AG08396 (cell line): ENCODE results near the gene NEURL1.
A peak's percentile ranks its signal among the peaks of the same experiment; 100 is the strongest.
"Not testable (repeated sequence)": the region's sequence is repeated elsewhere in the genome, so short reads cannot be mapped to it uniquely, and the experiment has no call there.

Experiments
- DNase-seq: peaks from one replicate; pipeline ENCODE4 v3.0.0; 2012; ENCODE audit warnings: low spot score, mixed read lengths

Gene NEURL1

GRCh38 chr10:103493916-103494877, 692 bp downstream of the NEURL1 start:
- peak; percentile 39 for DNase-seq

DNA sequence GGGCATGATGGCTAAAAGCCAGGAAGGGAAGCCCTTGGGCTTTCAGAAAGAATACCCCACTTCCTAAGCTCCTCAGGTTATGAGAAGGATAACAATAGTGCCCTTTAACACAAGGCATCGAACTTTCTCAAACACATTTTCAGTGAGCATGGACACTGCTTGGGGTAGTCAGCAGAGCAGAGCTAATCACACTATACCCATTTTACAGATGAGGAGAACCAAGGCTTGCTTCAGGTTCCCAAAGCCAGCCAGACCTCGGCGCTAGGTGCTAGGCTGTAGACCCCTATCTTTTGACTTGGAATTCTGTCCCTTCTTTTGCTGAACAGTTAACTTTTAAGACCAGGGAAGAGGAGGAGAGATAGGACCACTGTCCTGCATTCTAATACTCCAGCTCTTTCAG, 1.8 kb downstream of the NEURL1 start:
- no peak for DNase-seq

GRCh38 chr10:103497161-103497915, 3.8 kb downstream of the NEURL1 start:
- no peak for DNase-seq

DNA sequence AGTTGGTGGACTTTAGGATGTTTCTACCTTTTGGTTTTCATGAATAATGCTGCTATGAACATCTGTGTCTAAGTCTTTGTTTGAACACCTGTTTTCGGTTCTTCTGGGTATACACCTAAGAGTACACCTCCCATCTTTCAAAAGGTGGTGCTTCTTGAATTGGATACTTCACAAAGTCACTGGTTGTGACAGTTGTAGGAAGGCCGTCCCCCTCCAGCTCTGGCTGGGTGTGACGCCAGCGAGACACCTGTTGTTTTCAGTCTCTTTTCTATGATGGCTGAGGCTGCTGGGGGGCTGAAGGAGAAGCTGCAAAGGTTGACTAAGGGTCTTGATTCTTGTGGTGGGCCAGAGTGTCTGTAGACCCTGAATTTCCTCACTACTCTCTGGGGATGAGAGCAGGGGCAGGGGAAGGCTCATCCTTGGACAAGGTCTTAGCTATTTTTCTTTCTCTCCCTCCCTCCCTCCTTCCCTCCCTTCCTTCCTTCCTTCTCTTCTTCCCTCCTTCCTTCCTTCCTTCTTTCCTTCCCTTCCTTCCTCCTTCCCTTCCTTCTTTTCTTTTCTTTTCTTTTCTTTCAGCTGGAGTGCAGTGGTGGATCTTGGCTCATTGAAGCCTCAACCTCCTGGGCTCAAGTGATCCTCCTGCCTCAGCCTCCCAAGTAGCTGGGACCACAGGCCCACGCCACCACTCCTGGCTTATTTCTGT, 5.6 kb downstream of the NEURL1 start:
- DNase-seq = no peak

GRCh38 chr10:103499881-103500280, 6.4 kb downstream of the NEURL1 start:
- DNase-seq = no peak

DNA sequence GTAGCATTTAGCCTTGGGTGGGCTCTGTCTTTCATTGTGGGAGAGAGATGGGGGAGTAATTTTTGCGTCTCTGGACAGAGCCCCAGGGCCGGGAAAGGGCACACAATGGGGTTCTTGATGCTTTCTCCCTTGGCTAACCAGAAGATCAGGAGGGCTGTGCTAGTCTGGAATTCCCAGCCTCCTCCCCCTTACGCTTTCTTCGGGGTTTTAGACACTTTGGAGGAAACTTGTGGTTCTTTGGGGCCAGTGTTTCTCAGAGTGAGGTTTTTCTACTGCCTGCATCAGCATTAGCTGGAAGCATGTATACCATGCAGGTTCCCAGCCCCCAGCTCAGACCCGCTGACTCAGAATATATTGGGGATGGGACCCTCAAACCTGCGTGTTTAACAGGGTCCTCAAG, 7.0 kb downstream of the NEURL1 start:
- no peak for DNase-seq

- DNase-seq = no peak
Observed at GRCh38 chr10:103501186-103501585, 7.7 kb downstream of the NEURL1 start.

GRCh38 chr10:103502849-103503660, 9.6 kb downstream of the NEURL1 start:
- no peak for DNase-seq

DNA sequence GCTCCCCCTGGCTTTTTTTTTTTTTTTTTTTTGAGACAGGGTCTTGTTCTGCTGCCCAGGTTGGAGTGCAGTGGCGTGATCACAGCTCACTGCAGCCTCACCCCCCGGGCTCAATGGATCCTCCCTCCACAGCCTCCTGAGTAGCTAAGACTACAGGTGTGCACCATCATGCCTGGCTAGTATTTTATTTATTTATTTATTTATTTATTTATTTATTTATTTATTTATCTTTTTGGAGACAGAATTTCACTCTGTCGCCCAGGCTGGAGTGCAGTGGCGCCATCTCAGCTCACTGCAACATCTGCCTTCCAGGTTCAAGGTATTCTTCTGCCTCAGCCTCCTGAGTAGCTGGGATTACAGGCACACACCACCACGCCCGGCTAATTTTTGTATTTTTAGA, 10.3 kb downstream of the NEURL1 start:
- not testable (repeated sequence) for DNase-seq

DNA sequence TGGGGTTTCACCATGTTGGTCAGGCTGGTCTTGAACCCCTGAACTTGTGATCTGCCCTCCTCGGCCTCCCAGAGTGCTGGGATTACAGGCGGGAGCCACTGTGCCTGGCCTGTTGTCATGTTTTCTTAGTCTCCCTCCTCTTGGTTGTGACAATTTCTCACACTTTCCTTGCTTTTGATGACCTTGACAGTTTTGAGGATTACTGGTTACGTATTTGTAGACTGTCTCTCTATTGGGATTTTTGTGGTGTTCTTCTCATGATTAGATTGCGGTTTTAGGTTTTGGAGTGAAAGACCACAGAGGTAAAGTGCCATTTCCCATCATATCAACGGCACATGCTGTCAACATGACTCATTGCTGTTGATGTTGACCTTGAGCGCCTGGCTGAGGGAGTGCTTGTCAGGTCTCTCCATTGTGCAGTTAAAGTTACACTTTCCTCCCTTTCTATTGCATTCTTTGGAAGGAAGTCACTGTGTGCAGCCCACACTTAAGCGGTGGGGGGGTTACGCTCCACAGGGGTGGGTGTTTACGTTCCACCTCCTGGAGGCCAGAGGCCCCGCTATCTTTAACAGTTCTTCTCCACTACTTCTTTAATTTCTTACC, 10.8 kb downstream of the NEURL1 start:
- peak; percentile 62 for DNase-seq

- no peak for DNase-seq
Observed at GRCh38 chr10:103506061-103506460, 12.6 kb downstream of the NEURL1 start.

DNA sequence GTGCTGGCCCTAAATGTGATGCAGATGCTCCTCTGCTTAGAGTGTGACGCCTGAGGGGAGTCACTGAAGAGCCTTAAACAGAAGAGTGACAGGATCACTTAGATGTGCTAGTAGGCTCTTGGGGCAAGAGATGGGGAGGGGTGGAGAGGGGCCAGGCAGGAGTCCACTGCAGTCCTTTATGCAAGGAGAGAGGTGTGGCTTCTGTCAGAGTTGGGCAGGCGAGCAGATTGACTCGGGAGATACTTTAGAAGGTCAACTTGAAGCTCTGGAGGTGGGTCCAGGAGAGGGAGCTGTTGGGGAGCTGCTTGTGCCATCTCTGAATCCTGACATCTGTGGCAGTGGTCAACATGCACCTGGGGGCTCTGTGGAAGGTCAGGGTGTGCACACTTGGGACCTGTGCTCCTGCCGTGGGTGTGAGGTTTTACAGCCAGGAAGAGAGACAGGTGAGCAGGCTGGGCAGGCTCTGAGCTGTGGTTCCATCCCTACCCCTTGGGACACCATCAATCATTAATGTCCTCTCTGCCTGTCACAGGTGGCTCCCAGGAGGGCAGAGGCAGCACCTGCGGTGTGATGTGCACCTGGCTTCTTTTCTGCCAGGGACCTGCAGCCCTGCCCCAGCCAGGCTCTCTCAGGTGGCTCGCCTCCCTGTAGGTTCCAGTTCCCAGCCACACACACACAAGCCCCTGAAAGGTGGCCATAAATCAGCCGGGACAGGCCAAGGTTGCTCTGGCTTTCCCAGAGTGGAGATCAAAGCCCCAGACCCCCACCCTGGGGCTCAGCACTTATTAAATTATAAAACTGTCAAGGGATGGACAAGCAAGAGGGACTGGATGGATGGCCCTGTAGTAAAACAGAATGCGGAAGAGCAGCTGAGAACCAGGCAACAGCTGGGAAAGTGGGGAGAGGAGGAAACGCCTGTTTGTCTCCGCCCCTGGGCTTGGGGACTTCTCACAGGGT, 14.0 kb downstream of the NEURL1 start:
- DNase-seq = no peak

GRCh38 chr10:103510046-103510685, 16.7 kb downstream of the NEURL1 start:
- no peak for DNase-seq

DNA sequence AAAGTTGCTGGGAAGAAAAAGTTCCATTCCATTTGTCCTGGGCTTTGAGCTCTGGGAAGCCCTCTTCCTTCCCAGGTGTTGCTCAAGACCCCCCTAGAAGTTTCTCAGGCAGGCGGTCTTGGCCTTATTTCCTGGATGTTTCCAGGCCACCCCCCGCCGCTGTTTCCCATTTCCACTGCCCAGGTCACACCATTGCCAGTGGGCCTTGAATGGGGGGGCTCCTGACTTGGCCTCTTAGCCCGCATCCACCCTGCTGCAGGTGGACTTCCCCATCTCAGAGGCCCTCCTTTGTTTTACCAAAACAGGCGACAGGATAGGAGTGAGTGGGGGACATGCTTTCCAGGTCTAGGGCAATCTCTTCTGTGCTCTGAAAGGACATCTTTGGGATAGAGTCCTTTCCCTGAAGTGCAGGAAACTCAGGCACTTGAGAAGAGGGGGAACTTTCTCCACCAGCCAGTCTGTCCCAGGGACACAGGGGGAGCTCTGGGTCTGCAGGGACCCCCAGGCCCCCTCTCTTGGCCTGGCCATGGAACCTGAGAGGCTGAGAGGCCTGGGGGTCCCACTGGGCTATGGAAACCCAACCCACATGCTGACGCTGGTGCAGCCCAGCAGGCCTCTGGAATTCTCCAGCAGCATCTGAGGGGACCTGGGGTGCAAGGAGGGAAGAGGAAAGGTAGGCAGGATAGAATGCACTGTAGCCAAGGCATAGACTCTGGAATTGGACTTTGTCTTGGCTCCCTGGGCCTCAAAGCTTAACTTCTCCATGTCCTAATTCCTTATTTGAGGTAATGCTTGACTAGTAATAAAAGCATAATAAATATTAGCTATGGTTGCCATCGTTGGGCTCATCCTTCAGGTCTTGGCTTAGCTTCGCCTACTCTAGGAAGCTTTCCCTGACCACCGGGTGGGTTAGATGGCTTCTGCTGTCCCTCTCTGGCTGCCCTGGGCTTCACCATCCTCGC, 17.6 kb downstream of the NEURL1 start:
- DNase-seq = no peak

GRCh38 chr10:103512166-103512565, 18.7 kb downstream of the NEURL1 start:
- DNase-seq = no peak

- no peak for DNase-seq
Observed at GRCh38 chr10:103512591-103513379, 19.3 kb downstream of the NEURL1 start.

- no peak for DNase-seq
Observed at GRCh38 chr10:103513380-103514060, 20.0 kb downstream of the NEURL1 start.
